Activated gamma-delta T cell treated with anti-CD3 and anti-CD28 coated beads, Interleukin-2, amount 50 U/mL, for 16 hours (primary cell): Measurements from ENCODE around the gene NKAIN1.
"Not testable (repeated sequence)": the region's sequence is repeated elsewhere in the genome, so short reads cannot be mapped to it uniquely, and the experiment has no call there.

Experiments
- DNase-seq: peaks from one replicate; pipeline ENCODE4 v3.0.0-alpha.2; 2020; ENCODE audit warnings: low read depth

Gene NKAIN1

DNA sequence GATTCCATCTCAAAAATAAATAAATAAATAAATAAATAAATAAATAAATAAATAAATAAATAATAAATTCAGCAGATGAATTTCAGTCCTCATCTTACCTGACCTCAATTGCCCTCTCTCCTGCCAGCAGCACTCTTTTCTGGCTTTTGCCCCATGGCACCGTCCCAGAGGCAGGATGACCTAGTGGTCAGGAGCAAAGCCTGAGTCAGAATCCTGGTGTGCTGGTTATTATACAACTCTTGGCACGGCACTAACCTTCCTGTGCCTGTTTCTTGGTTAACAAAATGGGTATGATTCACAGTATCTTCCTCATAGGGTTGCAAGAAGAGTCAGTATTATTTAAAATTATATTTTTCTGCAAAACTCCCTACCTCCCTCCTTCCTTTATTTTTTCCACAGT lies 43.0 kb downstream of the NKAIN1 start:
- no peak for DNase-seq

DNA sequence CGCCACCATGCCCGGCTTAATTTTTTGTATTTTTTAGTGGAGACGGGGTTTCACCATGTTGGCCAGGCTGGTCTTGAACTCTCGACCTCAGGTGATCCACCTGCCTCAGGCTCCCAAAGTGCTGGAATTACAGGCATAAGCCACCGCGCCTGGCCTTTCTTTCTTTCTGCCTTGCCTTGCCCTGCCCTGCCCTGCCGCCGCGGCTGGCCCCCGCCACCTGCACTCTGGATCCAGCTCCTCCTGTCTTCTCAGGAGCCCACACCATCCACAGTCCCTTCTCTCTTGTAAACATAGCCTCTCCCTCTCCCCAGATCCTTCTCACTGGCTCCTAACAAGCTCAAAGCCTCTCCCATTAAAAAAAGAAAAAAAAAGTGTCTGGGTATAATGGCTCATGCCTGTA lies 44.4 kb downstream of the NKAIN1 start:
- DNase-seq: not testable (repeated sequence)

DNA sequence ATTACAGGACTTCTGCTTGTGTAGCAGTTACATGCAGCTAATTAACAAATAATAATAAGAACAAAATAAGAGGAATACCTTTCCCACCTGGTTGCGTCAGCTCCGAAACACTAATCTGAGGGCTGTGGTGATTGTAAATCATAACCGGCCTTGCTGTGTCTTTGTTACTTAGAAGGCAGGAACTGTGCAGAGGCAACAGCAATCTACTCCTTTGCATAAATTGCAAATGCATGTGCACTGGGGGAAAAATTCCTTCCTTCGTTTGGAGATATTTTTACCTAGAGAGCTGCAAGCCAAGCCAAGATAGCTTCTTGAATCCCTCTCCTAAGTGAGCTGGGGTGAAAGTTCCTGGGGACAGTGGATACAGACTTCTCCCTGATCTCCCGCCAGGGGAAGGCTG lies 46.0 kb downstream of the NKAIN1 start:
- no peak for DNase-seq

DNA sequence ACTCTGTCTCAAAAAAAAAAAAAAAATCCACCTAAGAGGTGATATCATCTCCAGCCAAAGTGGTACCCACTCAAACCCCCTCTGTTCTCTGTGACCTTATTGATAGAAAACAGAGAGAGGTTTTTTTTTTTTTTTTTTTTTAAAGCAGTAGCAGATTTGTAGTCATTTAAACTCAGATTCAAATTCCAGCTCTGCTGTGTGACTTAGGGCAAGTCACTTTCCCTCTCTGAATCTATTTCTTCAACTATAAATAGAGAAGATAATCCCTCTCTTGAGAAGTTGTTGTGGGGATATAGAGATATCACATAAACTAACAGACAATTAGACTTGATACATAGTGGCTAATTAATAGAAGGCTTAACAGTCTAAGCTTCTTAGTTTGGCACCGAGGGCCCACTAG lies 48.4 kb downstream of the NKAIN1 start:
- no peak for DNase-seq

DNA sequence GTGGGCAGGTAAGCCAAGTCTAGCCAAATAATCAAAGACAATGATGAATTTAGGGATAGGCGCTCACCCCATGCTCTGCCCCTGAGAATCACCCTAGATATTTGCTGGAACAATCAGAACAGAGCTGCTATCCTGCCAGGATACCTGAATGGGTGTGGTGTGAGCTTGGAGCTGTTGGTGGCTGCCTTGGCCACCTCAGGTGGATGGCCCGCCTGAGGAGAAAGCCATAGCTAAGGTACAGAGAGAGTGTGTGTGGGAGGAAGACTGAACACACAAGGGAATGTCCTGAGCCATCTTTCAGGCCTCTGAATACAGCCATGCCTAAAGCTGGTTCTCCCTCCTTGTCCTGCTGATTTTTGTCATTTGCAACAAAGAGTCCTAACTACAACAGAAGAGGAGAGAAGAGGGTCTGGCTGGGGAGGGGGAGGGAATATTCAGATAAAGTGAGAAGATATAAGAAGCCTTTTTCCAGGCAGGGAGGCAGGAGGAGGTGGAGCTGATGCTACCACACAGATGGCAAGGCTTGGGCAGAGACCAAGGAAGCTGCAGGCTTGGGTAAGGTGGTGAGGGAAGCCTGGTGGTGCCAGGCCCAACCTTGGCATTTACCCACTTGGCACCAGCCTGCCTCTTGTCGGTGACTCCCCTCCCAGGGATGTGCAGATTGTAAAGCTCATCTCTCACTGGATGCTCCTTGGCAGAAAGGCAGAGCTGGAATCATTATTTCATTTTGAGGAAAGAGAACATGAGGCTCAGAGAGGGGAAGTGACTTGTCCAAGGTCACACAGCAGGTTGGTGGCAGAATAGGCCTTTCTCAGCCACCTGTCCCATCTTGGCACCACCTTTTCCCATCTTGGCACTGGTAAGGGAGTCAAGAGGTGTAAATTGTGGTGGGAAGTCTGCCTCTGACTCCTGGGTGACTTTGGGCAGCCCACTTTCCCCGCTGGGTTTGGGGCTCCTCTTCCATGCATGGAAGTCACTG lies 49.7 kb downstream of the NKAIN1 start:
- DNase-seq: no peak

DNA sequence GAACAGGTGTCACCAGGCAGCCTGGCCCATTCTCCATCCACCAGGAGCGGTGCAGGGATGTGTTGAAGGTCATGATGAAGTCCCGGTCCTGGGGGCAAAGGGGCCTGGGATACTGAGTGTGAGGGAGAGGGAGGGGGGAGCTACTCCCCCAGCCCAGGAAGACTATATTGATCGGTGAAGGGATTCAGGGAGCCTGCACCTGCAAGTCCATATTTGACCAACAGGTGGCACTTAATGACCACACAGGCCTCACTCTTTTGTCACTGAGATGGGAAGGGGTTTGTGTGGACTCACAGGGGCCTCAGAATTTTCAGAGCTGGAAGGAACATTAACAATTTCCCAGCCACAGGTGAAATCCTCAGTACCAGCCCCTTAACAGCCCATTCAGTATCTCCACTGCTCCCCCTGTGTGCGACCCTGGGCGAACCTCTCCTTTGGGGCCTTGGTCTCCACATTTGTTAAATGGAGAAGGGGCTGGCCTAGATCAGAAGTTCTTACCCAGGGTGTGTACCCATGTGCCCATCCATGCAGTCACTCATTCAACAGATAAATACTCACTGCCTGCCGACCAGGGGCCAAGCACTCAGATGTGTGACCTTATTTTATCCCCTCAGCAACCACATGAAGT lies 55.6 kb downstream of the NKAIN1 start:
- DNase-seq: peak; percentile 12

DNA sequence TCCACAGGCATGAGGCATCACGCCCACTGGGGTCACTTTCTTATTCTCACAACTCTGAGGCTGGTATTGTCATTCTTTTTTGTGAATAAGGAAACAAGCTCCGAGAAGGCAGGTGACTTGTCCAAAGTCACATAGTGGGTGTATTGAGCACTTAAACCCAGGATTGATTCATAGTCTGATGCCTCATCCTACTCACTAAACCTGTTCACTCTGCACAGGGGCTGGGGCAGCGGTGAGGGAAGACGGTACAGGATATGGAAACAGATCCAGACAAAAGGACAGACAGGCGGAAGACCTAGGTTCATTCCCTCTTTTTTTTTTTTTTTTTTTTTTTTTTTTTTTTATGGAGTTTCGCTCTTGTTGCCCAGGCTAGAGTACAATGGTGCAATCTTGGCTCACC lies 56.6 kb downstream of the NKAIN1 start:
- no peak for DNase-seq

DNA sequence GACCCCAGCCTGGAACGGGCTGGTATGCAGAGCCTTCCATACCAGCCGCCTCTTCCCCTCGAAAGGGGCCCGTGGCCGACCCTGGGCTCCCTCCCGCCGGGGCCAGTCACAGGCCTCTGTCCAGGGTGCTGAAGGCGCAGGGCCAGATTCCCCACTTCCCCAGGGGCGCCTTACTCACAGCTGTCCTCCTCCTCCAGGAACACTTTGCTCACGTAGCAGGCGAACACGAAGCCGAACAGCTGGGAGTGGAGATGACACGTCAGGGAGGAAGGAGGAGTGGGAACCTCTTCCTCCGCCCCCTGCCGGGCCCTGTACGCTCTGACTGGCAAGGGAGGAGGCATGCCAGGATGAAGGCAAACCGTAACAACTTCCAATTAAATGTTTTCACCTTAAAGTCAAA lies 57.3 kb downstream of the NKAIN1 start:
- DNase-seq: peak; percentile 25

DNA sequence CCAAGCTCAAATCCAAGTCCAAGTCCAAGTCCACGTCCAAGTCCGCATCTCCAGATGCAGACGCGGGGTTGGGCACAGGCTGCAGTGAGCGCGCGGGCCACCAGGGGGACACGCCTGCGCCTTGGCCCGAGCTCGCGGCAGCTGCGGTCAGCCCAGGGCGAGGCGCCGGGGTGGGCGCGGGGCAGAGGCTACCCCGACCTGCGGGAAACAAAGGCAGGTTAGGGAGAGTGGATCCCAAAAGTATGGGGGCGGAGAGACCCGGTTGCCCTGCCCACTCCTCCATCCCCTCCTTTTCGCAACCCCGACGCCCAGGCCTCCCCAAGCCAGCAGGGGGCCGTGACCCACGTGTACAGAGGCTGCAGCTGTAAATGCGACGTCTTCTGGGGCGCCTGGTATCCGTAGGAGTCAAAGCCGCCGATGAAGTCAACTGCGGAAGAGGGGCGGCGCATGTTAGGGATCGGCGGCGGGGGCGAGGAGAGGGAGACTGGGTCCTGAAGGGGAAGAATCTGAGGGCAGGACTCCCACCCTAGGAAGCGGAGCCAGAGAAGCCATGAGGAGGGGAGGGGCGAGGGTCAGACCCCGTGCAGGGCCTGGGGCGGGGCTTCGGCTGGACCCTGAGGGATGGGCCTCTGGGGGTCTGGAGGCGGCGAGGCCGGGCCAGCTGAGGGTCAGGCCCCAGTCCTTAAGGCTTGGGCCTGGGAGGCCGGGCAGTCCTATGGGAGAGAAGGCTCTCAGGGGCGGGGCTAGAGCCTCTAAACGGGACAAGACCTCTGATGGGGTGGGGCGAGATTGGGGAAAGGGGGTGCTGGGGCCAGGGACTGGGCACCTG lies 58.0 kb downstream of the NKAIN1 start:
- peak; percentile 7 for DNase-seq

DNA sequence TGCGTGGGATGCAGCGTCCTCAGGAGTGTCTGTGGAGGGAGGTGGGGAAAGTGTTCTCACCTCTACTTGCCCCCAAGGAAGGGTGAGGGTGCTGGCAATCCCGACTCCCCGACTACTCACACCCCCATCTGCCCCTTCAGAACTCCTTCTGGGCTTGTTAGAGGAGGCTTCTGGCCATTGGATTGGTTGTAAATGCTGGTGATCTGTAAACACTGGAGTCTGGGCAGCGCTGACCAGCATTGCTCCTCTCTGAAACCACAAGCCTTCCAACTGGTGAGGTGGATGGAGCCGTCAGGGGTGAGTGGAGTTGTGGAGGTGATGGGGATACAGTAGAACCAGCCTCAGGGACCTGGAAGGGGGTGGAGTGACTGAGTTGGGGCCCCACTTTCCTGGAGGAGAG lies 59.3 kb downstream of the NKAIN1 start:
- no peak for DNase-seq

DNA sequence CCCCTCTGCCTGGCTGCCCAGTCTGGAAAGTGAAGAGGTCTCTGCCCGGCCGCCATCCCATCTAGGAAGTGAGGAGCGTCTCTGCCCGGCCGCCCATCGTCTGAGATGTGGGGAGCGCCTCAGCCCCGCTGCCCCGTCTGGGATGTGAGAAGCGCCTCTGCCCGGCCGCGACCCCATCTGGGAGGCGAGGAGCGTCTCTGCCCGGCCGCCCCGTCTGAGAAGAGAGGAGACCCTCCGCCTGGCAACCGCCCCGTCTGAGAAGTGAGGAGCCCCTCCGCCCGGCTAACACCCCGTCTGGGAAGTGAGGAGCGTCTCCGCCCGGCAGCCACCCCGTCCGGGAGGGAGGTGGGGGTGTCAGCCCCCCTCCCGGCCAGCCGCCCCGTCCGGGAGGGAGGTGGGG lies 63.4 kb downstream of the NKAIN1 start:
- DNase-seq: not testable (repeated sequence)

DNA sequence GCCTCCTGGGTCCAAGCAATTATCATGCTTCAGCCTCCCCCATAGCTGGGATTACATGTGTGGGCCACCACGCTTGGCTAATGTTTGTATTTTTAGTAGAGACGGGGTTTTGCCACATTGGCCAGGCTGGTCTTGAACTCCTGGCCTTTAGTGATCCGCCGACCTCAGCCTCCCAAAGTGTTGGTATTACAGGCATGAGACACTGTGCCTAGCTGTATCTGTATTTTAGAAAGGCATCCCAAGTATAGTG lies 69.3 kb downstream of the NKAIN1 start:
- no peak for DNase-seq

DNA sequence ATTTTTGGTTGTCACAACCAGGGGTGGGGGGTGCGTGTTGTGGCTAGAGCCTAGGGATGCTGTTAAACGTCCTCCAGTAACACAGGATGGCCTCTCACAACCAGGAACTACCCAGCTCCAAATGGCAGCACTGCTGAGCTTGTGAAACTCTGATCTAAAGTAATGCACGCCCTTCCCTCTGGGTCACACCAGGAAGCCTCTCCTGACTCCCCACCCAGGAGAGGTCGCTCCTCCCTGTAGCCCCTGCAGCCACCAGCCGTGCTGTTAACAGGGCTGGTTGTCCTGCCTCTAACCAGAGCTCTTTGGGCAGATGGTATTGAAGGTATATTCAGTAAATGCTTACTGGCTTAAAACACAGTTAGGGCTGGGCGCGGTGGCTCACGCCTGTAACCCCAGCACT lies 73.2 kb downstream of the NKAIN1 start:
- DNase-seq: no peak

DNA sequence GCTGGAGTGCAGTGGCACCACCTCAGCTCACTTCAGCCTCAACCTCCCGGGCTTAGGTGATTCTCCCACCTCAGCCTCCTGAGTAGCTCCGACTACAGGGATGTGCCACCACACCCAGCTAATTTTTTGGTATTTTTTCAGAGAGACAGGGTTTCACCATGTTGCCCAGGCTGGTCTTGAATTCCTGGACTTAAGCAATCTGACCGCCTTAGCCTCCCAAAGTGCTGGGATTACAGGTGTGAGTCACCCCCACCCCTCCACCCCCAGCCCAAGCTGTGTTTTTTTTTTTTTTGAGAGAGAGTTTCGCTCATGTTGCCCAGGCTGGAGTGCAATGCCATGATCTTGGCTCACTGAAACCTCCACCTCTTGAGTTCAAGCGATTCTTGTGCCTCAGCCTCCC lies 75.4 kb downstream of the NKAIN1 start:
- no peak for DNase-seq

DNA sequence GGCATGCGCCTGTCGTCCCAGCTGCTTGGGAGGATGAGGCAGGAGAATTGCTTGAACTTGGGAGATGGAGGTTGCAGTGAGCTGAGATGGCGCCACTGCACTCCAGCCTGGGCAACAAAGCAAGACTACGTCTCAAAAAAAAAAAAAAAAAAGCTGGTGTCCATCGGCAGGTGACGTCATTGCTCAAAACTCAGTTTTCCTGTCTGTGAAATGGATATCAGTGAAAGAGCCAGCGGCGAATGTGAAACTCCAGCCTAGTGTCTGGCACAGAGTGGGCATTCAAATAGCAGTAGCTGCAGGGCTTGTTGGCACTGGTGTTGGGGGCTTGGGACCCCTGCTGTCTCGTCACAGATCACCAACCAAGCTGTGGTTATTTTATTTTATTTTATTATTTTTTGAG lies 75.8 kb downstream of the NKAIN1 start:
- DNase-seq: no peak

DNA sequence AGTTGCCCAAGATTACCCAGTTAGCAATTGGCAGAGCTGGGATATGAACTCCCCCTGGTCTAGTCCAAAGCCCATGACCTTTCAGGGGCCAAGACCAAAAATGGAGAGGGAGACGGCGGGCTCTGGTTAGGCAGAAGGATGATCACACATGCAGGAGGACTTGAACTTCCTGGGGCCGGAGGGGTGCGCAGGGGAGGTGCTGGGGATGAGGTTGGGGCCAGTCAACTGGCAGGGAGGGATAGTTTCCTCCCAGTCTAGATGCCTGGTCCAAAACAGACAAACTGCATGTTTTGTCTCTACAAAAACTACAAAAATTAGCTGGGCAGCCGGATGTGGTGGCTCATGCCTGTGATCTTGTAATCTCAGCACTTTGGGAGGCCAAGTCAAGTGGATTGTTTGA lies 78.1 kb downstream of the NKAIN1 start:
- no peak for DNase-seq

DNA sequence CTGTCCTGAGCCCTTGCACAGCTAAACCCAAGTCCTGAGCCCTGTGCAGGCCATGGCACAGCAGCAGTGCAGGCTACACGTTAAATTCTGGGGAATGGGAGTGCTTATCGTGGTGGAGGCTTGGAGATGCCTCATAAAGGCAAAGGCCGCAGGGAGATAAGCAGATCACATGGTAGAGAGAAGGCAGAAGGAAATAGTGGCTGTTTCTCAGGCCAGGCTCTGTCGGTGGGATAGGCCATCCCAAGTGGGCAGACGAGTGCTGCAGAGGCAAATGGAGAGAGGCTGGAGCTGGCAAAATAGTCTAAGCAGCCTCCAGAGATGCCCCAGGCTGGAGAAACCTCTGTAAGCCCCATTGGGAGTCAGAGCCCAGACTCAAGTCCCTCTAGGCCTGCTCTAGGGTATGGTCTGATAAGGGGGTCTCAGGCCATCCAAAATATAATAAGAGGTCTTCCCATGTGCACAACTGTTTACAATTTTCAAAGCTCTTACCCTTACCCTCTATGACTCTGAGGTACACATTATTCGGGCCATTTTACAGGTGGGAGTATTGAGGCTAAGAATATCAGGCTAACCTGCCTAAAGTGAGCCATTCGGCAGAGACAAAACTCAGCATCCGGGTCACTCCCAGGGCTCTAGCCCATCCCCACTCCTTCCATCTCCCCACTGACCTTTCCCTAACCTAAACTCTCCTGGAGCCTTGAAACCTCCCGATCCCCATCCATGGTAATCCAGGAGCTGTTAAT lies 79.6 kb downstream of the NKAIN1 start:
- DNase-seq: no peak

DNA sequence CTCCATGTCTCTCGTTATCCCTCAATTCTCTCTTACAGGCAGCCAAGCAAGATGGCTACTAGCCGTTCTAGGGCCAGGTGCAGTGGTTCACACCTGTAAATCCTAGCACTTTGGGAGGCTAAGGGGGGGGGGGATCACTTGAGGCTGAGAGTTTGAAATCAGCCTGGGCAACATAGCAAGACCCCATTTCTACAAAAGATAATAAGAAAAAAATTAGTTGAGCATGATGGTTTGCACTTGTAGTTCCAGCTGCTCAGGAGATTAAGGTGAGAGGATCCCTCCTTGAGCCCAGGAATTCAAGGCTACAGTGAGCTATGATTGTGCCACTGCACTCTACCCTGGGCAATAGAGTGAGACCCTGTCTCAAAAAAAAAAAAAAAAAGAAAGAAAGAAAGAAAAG lies 80.4 kb downstream of the NKAIN1 start:
- DNase-seq: no peak

DNA sequence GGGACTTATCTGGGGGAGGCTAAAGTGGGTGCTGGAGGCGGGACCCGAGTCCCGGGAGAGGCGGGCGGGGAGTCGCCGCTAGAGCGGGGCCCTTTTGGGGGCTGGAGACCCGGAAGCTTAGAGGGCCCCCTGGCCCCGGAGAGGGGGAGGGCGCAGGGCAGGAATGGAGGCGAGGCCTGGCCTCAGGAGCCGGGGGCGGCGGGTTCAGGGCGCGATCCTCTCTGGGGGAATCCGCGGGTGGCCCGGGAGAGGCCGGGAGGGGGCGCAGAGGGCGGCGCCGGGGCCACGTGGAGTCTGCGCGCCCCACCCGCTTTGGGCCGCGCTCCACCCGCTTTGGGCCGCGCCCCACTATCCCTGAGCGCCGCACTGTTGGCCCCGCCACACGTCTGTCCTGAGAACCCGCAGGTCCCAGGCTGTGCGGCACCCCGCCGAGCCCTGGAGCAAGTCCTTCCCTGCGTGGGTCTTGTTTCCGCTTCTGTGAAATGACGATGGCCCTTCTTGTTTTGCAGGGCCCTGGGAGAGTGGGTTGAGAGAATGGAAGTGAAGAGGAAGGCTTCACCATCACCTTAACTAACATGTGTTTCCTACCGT lies 84.4 kb downstream of the NKAIN1 start:
- DNase-seq: peak; percentile 22

DNA sequence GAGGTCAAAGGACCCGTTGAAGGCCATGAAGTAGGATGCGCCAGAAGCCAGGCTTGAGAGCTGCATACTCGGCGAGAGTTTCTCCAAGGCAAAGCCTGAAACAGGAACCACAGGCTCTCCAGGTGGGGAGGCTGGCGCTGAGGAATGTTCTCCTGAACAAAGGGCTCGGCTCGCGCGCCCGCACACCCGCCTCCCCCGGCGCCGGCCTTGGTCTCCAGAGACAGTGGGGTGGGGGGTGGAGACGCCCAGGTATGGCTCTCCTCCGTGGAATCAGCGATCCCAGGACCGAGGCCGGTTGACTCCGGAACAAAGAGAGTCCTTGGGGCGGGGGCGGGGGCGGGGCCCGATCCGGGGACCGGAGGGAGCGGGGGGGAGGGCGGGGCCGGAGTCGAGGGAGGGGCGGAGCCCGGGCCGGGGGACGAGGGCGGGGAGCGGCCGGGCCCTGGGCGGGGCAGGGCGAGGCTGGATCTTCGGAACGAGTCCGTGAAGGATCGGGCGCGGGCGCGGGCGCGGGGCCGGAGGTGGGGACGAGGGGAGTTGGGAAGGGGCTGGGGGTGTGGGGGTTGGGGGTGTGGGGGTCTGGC lies 85.0 kb downstream of the NKAIN1 start:
- DNase-seq: peak; percentile 38

DNA sequence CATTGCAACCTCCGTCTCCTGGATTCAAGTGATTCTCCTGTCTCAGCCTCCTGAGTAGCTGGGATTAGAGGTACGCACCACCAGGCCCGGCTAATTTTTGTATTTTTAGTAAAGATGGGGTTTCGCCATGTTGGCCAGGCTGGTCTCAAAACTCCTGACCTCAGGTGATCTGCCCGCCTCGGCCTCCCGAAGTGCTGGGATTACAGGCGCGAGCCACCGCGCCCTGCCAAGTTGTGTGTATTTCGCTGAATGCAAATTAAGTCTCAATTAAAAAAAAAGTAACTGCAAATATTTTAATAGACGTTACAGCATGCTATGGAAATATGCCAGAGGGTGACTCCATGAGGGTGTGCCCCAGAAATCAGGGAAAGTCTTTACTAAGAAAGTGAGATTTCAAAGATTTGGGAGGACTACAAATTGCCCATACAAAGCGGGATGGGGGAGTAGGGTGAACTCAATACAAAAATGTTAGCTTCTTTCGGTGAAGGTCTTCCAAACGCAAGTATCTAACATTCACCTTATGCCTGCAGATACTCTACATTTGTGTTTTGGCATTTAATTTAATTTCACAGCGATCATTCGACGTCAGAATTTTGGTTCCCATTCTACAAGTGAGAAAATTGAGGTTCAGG lies 85.6 kb downstream of the NKAIN1 start:
- DNase-seq: no peak
